Measurements from ENCODE around the gene MED28.

The MED28 gene

DNA sequence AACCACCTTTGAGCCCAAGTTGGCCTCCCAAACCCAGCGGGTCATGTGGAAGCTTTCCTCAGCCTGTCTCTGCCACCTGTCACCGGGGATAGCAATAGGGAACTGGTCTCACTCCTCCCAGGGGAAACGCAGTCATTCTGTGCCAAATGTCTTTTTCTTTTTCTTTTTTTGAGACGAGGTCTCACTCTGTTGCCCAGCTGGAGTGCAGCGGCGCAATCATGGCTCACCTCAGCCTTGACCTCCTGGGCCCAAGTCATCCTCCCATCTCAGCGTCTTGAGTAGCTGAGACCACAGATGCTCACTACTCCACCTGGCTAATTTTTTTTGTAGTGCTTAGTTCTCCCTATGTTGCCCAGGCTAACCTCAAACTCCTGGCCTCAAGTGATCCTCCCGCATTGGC, 40.3 kb downstream of the MED28 start:
- TF ChIP-seq CSDC2 (CRISPR knock-in tag; IDR thresholded peaks at IDR 0.05): no peak
- no peak for TF ChIP-seq ZNF70 (CRISPR knock-in tag; IDR thresholded peaks at IDR 0.05)
- no peak for TF ChIP-seq ESRRG (CRISPR knock-in tag; IDR thresholded peaks at IDR 0.05)
- no peak for TF ChIP-seq SNAI2 (CRISPR knock-in tag; IDR thresholded peaks at IDR 0.05)
- TF ChIP-seq GLIS3 (CRISPR knock-in tag; IDR thresholded peaks at IDR 0.05): no peak
- no peak for TF ChIP-seq BACH2 (CRISPR knock-in tag; IDR thresholded peaks at IDR 0.05; ENCODE audit: borderline replicate concordance)
- no peak for TF ChIP-seq ZNF8 (CRISPR knock-in tag; IDR thresholded peaks at IDR 0.05)
- TF ChIP-seq RARB (CRISPR knock-in tag; IDR thresholded peaks at IDR 0.05): no peak
- TF ChIP-seq, protein P1, sequence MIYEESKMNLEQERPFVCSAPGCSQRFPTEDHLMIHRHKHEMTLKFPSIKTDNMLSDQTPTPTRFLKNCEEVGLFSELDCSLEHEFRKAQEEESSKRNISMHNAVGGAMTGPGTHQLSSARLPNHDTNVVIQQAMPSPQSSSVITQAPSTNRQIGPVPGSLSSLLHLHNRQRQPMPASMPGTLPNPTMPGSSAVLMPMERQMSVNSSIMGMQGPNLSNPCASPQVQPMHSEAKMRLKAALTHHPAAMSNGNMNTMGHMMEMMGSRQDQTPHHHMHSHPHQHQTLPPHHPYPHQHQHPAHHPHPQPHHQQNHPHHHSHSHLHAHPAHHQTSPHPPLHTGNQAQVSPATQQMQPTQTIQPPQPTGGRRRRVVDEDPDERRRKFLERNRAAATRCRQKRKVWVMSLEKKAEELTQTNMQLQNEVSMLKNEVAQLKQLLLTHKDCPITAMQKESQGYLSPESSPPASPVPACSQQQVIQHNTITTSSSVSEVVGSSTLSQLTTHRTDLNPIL (CRISPR knock-in tag; IDR thresholded peaks at IDR 0.05; ENCODE audit: low read depth): no peak
- no peak for TF ChIP-seq ARNTL (CRISPR knock-in tag; IDR thresholded peaks at IDR 0.05; ENCODE audit: borderline replicate concordance, low read depth)
- ATAC-seq: no peak

GRCh38 chr4:17657090-17657489, 42.6 kb downstream of the MED28 start:
- TF ChIP-seq TCF4 (CRISPR knock-in tag; IDR thresholded peaks at IDR 0.05; ENCODE audit: borderline replicate concordance) (no peak), BACH2 (CRISPR knock-in tag; IDR thresholded peaks at IDR 0.05; ENCODE audit: borderline replicate concordance) (no peak), CSRNP3 (CRISPR knock-in tag; IDR thresholded peaks at IDR 0.05) (no peak), PPARA (CRISPR knock-in tag; IDR thresholded peaks at IDR 0.05; ENCODE audit: borderline replicate concordance) (no peak), SNAI2 (CRISPR knock-in tag; IDR thresholded peaks at IDR 0.05) (no peak), ESRRG (CRISPR knock-in tag; IDR thresholded peaks at IDR 0.05) (no peak), ZFP30 (CRISPR knock-in tag; IDR thresholded peaks at IDR 0.05) (no peak), TSHZ2 (CRISPR knock-in tag; IDR thresholded peaks at IDR 0.05) (no peak), CSDC2 (CRISPR knock-in tag; IDR thresholded peaks at IDR 0.05) (no peak), ZNF70 (CRISPR knock-in tag; IDR thresholded peaks at IDR 0.05) (no peak), OSR1 (CRISPR knock-in tag; IDR thresholded peaks at IDR 0.05) (no peak), TOX (CRISPR knock-in tag; IDR thresholded peaks at IDR 0.05; ENCODE audit: borderline replicate concordance) (no peak), ZC3H10 (CRISPR knock-in tag; IDR thresholded peaks at IDR 0.05) (no peak), ZFP3 (CRISPR knock-in tag; IDR thresholded peaks at IDR 0.05) (no peak), ISL1 (CRISPR knock-in tag; IDR thresholded peaks at IDR 0.05) (no peak), ARNTL (CRISPR knock-in tag; IDR thresholded peaks at IDR 0.05; ENCODE audit: borderline replicate concordance, low read depth) (no peak)
- TF ChIP-seq, protein P1 (CRISPR knock-in tag; IDR thresholded peaks at IDR 0.05; ENCODE audit: low read depth): no peak
- TF ChIP-seq, protein P2, sequence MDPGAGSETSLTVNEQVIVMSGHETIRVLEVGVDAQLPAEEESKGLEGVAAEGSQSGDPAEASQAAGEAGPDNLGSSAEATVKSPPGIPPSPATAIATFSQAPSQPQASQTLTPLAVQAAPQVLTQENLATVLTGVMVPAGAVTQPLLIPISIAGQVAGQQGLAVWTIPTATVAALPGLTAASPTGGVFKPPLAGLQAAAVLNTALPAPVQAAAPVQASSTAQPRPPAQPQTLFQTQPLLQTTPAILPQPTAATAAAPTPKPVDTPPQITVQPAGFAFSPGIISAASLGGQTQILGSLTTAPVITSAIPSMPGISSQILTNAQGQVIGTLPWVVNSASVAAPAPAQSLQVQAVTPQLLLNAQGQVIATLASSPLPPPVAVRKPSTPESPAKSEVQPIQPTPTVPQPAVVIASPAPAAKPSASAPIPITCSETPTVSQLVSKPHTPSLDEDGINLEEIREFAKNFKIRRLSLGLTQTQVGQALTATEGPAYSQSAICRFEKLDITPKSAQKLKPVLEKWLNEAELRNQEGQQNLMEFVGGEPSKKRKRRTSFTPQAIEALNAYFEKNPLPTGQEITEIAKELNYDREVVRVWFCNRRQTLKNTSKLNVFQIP (CRISPR knock-in tag; IDR thresholded peaks at IDR 0.05; ENCODE audit: borderline replicate concordance, low read depth): no peak
- ATAC-seq: no peak

DNA sequence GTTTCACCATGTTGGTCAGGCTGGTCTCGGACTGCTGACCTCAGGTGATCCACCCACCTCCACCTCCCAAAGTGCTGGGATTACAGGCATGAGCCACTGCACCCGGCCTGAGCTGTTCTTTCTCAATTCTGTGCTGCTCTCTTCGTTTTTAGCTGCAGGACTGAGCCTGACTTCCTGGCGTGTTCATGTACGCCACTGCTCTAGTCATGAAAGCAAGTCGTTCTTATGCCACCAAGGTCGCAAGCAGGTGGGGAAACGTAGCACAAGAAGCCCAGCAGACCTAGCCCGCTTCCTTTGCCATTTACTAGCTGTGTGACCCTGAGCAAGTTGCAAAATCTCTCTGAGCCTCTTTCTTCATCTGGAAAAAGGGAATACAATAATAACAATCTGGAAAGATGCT, 43.4 kb downstream of the MED28 start:
- ATAC-seq: no peak
- TF ChIP-seq GLIS3 (CRISPR knock-in tag; IDR thresholded peaks at IDR 0.05): no peak
- no peak for TF ChIP-seq TCF4 (CRISPR knock-in tag; IDR thresholded peaks at IDR 0.05; ENCODE audit: borderline replicate concordance)
- TF ChIP-seq ZNF8 (CRISPR knock-in tag; IDR thresholded peaks at IDR 0.05): no peak
- no peak for TF ChIP-seq RARB (CRISPR knock-in tag; IDR thresholded peaks at IDR 0.05)
- TF ChIP-seq, protein P3, sequence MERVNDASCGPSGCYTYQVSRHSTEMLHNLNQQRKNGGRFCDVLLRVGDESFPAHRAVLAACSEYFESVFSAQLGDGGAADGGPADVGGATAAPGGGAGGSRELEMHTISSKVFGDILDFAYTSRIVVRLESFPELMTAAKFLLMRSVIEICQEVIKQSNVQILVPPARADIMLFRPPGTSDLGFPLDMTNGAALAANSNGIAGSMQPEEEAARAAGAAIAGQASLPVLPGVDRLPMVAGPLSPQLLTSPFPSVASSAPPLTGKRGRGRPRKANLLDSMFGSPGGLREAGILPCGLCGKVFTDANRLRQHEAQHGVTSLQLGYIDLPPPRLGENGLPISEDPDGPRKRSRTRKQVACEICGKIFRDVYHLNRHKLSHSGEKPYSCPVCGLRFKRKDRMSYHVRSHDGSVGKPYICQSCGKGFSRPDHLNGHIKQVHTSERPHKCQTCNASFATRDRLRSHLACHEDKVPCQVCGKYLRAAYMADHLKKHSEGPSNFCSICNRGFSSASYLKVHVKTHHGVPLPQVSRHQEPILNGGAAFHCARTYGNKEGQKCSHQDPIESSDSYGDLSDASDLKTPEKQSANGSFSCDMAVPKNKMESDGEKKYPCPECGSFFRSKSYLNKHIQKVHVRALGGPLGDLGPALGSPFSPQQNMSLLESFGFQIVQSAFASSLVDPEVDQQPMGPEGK (CRISPR knock-in tag; IDR thresholded peaks at IDR 0.05; ENCODE audit: borderline replicate concordance): no peak
- TF ChIP-seq TOX (CRISPR knock-in tag; IDR thresholded peaks at IDR 0.05; ENCODE audit: borderline replicate concordance): no peak
- no peak for TF ChIP-seq ZNF565 (CRISPR knock-in tag; conservative IDR thresholded peaks at IDR 0.05; ENCODE audit: low read depth)
- TF ChIP-seq TSHZ2 (CRISPR knock-in tag; IDR thresholded peaks at IDR 0.05): no peak
- no peak for TF ChIP-seq ISL1 (CRISPR knock-in tag; IDR thresholded peaks at IDR 0.05)

Data from SK-N-SH treated with all-trans-retinoic acid at 6 μM for 48 hours (cell line).